Measurements from ENCODE around the gene TUBG2. TPM values are rescaled to one million over a fixed set of nuclear protein-coding genes. Genes with fewer than 3 reads are reported as not detected.

Gene TUBG2
- total and polyA plus RNA-seq, 2 donors (not counting 1 experiment from before 2014, with no cell fraction given), result 16.7 to 19.0 TPM

DNA sequence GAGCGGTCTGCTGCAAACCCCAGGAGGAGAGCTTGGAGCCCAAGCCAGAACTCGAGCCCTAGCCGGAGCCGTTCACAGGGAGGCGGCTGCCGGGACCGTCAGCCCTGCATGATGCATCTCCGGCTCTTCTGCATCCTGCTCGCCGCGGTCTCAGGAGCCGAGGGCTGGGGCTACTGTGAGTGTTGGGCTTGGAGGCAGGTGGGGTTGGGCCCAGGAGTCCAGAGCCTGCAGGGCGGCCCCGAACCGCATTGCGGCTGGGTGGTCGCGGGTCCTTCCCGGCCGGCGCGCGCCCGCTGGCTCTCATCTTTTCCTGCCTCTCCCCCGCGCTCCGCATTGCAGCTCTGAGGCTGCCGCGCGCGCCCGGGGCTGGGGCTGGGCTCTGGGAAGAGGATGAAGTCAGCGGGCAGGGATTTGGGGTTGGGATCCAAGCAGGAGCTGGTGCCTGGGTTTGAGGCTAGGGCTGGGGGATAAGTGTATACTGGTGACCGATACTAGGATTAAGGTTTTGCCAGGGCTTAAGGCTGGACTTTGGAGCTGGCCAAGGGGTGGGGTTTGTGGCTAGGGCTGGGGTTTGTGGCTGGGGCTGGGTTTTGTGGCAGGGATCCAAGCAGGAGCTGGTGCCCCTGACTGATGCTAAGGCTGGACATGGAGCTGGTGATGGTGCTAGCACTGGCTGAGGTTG lies 23.8 kb downstream of the TUBG2 start:
- POLR2A ChIA-PET, result interaction anchor here (0.7 to 0.8 kb wide), 3 partner anchors 15 to 75 kb away, joined by 3 to 6 read pairs (median 6); no protein-coding TSS in a partner anchor
- H4K20me1 ChIP-seq (ENCODE audit: control insufficient read depth, insufficient read depth, low read length, poor library complexity, severe bottlenecking), result peaks cover 7% of the 10 kb centered on the region
- Mint-ChIP-seq H3K4me3 (peak overlapping the region; percentile 83), H3K27me3 (no peaks in the 10 kb centered on the region), H3K9me3 (ENCODE audit: insufficient read depth) (no peaks in the 10 kb centered on the region), H3K4me1 (peaks cover 48% of the 10 kb centered on the region), H3K27ac (no peak overlapping the region)
- H3K9me3 ChIP-seq (ENCODE audit: control extremely low read depth in 1 of 3, control insufficient read depth in 2 of 3, insufficient read depth in 1 of 3, low read length in 2 of 3), result peaks cover 0 to 14% (median 0%) of the 10 kb centered on the region in 3 donors
- WGBS (ENCODE audit: insufficient coverage), result 1% methylated on average over 34 of the region's 34 CpGs
- intact Hi-C loops (cut with micrococcal nuclease), result no loop called here
- TF ChIP-seq EZH2 (IDR thresholded peaks at IDR 0.05; ENCODE audit: borderline replicate concordance, insufficient read depth, low read depth, low read length, poor library complexity, severe bottlenecking), result no peak
- TF ChIP-seq, protein P1, sequence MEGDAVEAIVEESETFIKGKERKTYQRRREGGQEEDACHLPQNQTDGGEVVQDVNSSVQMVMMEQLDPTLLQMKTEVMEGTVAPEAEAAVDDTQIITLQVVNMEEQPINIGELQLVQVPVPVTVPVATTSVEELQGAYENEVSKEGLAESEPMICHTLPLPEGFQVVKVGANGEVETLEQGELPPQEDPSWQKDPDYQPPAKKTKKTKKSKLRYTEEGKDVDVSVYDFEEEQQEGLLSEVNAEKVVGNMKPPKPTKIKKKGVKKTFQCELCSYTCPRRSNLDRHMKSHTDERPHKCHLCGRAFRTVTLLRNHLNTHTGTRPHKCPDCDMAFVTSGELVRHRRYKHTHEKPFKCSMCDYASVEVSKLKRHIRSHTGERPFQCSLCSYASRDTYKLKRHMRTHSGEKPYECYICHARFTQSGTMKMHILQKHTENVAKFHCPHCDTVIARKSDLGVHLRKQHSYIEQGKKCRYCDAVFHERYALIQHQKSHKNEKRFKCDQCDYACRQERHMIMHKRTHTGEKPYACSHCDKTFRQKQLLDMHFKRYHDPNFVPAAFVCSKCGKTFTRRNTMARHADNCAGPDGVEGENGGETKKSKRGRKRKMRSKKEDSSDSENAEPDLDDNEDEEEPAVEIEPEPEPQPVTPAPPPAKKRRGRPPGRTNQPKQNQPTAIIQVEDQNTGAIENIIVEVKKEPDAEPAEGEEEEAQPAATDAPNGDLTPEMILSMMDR (IDR thresholded peaks at IDR 0.05), result no peak
- DNase-seq (no peak), ATAC-seq (ENCODE audit: low read depth) (no peak)
- CTCF ChIA-PET, result interaction anchor here (1.3 to 1.6 kb wide), 3 partner anchors 12 to 104 kb away, joined by 3 to 4 read pairs (median 3); no protein-coding TSS in a partner anchor
- H3K4me2 ChIP-seq (replicated peaks; ENCODE audit: low read depth, low read length, poor library complexity, severe bottlenecking), result peak overlapping the region; percentile 86
- H3K4me1 ChIP-seq (ENCODE audit: control insufficient read depth in 2 of 2, insufficient read depth in 2 of 2, low read length in 2 of 2), result peaks cover 45 to 53% of the 10 kb centered on the region in 2 donors
- H3K27ac ChIP-seq (ENCODE audit: low read length in 2 of 2), result no peak overlapping the region
- H3K36me3 ChIP-seq (replicated peaks in 1 of 2; ENCODE audit: control extremely low read depth in 1 of 2, control insufficient read depth in 1 of 2, extremely low read depth in 1 of 2, insufficient read depth in 2 of 2, low read length in 1 of 2), result no peaks in the 10 kb centered on the region
- H3K4me3 ChIP-seq (ENCODE audit: control extremely low read depth in 1 of 5, extremely low read depth in 1 of 5, insufficient read depth in 1 of 5, low read depth in 2 of 5, low read length in 4 of 5), result peak overlapping the region in 4 of 5 experiments; percentile 21 to 65 (median 32)
- H3K27me3 ChIP-seq (replicated peaks in 1 of 4; ENCODE audit: control extremely low read depth in 1 of 4, control insufficient read depth in 3 of 4, insufficient read depth in 4 of 4, low read length in 3 of 4), result peaks cover 0 to 28% (median 11%) of the 10 kb centered on the region in 4 experiments
- peak overlapping the region; percentile 62 for H2AFZ ChIP-seq (ENCODE audit: insufficient read depth, low read depth, low read length, poor library complexity, severe bottlenecking)
- H3K79me2 ChIP-seq (ENCODE audit: control insufficient read depth, insufficient read depth, low read length), result no peaks in the 10 kb centered on the region
- H3K9ac ChIP-seq (ENCODE audit: low read length), result peak overlapping the region; percentile 52
